K562 (cell line): ENCODE results near the gene PDE8B. TPM values are rescaled to one million over a fixed set of nuclear protein-coding genes. Genes with fewer than 3 reads are reported as not detected.
A peak's percentile ranks its signal among the peaks of the same experiment; 100 is the strongest.

Experiments
- ATAC-seq: fragments of 200-7000 bp; cut with Tn5 transposase; 3 replicates; pipeline ENCODE4 v1.9.1; 2020; ENCODE audit warnings: moderate library complexity
- BruUV-seq: library from RNA; stranded (reverse); fragments of 400-500 nt; replicated peaks from 2 replicates; lab custom pipeline; 2021; lab: Mats Ljungman, UMichigan
- CTCF ChIA-PET: fragments of 300-600 bp; formaldehyde crosslinking; extraction: SDS; loops from one replicate; lab custom pipeline; 2021; ENCODE audit warnings: low intra/inter-chr PET ratio; lab: Yijun Ruan, JAX
- POLR2A ChIA-PET: fragments of 300-600, 350-650 bp; sonication (Branson Sonifier 250); formaldehyde crosslinking; extraction: SDS; loops from one replicate; lab custom pipeline; 2021; ENCODE audit warnings: antibody characterized with exemption, inconsistent platforms; lab: Yijun Ruan, JAX
- DNase-seq, 4 experiments: peaks; one replicate each; pipeline versions ENCODE4 v3.0.0 to v3.0.0-alpha.2; 2011 to 2018; ENCODE audit warnings: low spot score in 3 of 4, mixed read lengths in 3 of 4; ENCODE audit errors: extremely low read depth in 1 of 4
- FAIRE-seq: peaks from 2 replicates; lab custom pipeline; 2011; peaks lifted over from hg19 to GRCh38; lab: Jason Lieb, UNC
- H2AFZ ChIP-seq: 2 replicates; pipeline ENCODE4 v1.6.0; 2011; ENCODE audit warnings: low read depth, low read length, control low read depth, inconsistent platforms
- H3K27ac ChIP-seq: fragments of 200-600 bp; 3 replicates; pipeline ENCODE4 v1.8.0; 2011; ENCODE audit warnings: low read depth, mild to moderate bottlenecking, control low read depth, inconsistent platforms, low read length, moderate library complexity, mixed read lengths; ENCODE audit errors: extremely low read depth
- H3K27me3 ChIP-seq, 2 experiments: fragments of 300-600 bp in 1 of 2; 2 replicates in 1 of 2; 3 replicates in 1 of 2; pipeline versions ENCODE4 v1.6.0 to v1.8.0; 2011; ENCODE audit warnings: inconsistent platforms in 2 of 2, low read length in 2 of 2, mild to moderate bottlenecking in 1 of 2, mixed read lengths in 1 of 2, moderate library complexity in 1 of 2; ENCODE audit not compliant: control insufficient read depth in 2 of 2, insufficient read depth in 2 of 2
- H3K36me3 ChIP-seq: fragments of 300-600 bp; 3 replicates; pipeline ENCODE4 v1.8.0; 2011; ENCODE audit warnings: mild to moderate bottlenecking, low read length, inconsistent platforms; ENCODE audit not compliant: control insufficient read depth, insufficient read depth
- H3K4me1 ChIP-seq, 2 experiments: fragments of 200-600 bp in 1 of 2; replicated peaks in 1 of 2; 2 replicates in 1 of 2; 3 replicates in 1 of 2; pipeline versions ENCODE4 v1.5.1 to v1.8.0; 2011; ENCODE audit warnings: inconsistent platforms in 2 of 2, low read length in 2 of 2, mild to moderate bottlenecking in 1 of 2, mixed read lengths in 1 of 2, moderate library complexity in 1 of 2; ENCODE audit not compliant: control insufficient read depth in 2 of 2, insufficient read depth in 2 of 2
- H3K4me2 ChIP-seq: 2 replicates; pipeline ENCODE4 v1.6.1; 2011; ENCODE audit warnings: low read length, control low read depth, inconsistent platforms, mixed read lengths; ENCODE audit not compliant: insufficient read depth
- H3K4me3 ChIP-seq: fragments of 200-600 bp; sonication (generic), shearing (Covaris generic); 2 replicates; pipeline ENCODE4 v1.5.1; 2016; ENCODE audit warnings: control low read depth, inconsistent platforms
- H3K79me2 ChIP-seq: fragments of 200-600 bp; 3 replicates; pipeline ENCODE4 v1.8.0; 2011; ENCODE audit warnings: low read length, inconsistent platforms; ENCODE audit not compliant: control insufficient read depth, insufficient read depth
- H3K9ac ChIP-seq, 2 experiments: 2 replicates each; pipeline versions ENCODE4 v1.6.0 to v1.6.1; 2011; ENCODE audit warnings: low read depth in 2 of 2, low read length in 2 of 2, control low read depth in 1 of 2, inconsistent platforms in 1 of 2, mild to moderate bottlenecking in 1 of 2, mixed read lengths in 1 of 2; ENCODE audit not compliant: insufficient read depth in 1 of 2
- H3K9me1 ChIP-seq: one replicate; pipeline ENCODE4 v1.6.0; 2011; ENCODE audit warnings: inconsistent platforms, mild to moderate bottlenecking, low read length, moderate library complexity; ENCODE audit not compliant: control insufficient read depth, insufficient read depth
- H3K9me3 ChIP-seq: replicated peaks from 2 replicates; pipeline ENCODE4 v1.5.1; 2011; ENCODE audit warnings: low read depth, low read length, inconsistent platforms; ENCODE audit not compliant: control insufficient read depth, insufficient read depth
- H4K20me1 ChIP-seq: replicated peaks from 2 replicates; pipeline ENCODE4 v1.6.1; 2011; ENCODE audit warnings: low read length, inconsistent platforms, mixed read lengths; ENCODE audit not compliant: control insufficient read depth, insufficient read depth
- CHD2 ChIP-seq: IDR thresholded peaks from 2 replicates; pipeline ENCODE4 v1.6.1; 2011; ENCODE audit warnings: low read depth, low read length
- CTBP1 ChIP-seq: fragments of 450-650 bp; IDR thresholded peaks from 2 replicates; pipeline ENCODE4 v1.6.1; 2016; ENCODE audit warnings: borderline replicate concordance
- DPF2 ChIP-seq: fragments of 450-650 bp; IDR thresholded peaks from 2 replicates; pipeline ENCODE4 v1.6.1; 2016
- EWSR1 ChIP-seq: fragments of 450-650 bp; IDR thresholded peaks from 2 replicates; pipeline ENCODE4 v1.6.1; 2018; ENCODE audit warnings: borderline replicate concordance, mild to moderate bottlenecking, low read depth, moderate library complexity; ENCODE audit not compliant: partially characterized antibody
- GABPA ChIP-seq: fragments of 200-800 bp; sonication (Bioruptor generic); conservative IDR thresholded peaks from 2 replicates; pipeline ENCODE4 v1.6.1; 2016; ENCODE audit warnings: low read depth, missing genetic modification characterization, missing compliant biosample characterization
- NFATC3 ChIP-seq: fragments of 450-650 bp; IDR thresholded peaks from 2 replicates; pipeline ENCODE4 v1.6.1; 2017; ENCODE audit warnings: mild to moderate bottlenecking
- NFE2L1 ChIP-seq: fragments of 450-650 bp; IDR thresholded peaks from 2 replicates; pipeline ENCODE4 v1.6.1; 2016; ENCODE audit warnings: missing genetic modification characterization, low read depth, mild to moderate bottlenecking, missing compliant biosample characterization, moderate library complexity, borderline replicate concordance
- RFX1 ChIP-seq: fragments of 450-650 bp; IDR thresholded peaks from 2 replicates; pipeline ENCODE4 v1.6.1; 2016; ENCODE audit warnings: mild to moderate bottlenecking, moderate library complexity
- STAT6 ChIP-seq: sonication (generic); formaldehyde crosslinking; IDR thresholded peaks from 2 replicates; pipeline ENCODE4 v1.8.1; 2023; ENCODE audit warnings: mild to moderate bottlenecking, missing genetic modification reagents
- ZFX ChIP-seq: sonication (generic); formaldehyde crosslinking; IDR thresholded peaks from 2 replicates; pipeline ENCODE4 v1.8.0; 2022; ENCODE audit warnings: mild to moderate bottlenecking, missing genetic modification reagents, moderate library complexity
- ZNF253 ChIP-seq: fragments of 250-450 bp; sonication (Bioruptor Pico); conservative IDR thresholded peaks from 2 replicates; pipeline ENCODE4 v1.6.1; 2021; ENCODE audit warnings: mild to moderate bottlenecking
- WGBS: fragments of 100-300 bp; shearing (Covaris generic); methylation state at CpG from one replicate; pipeline ENCODE4 v1.1.6; 2016; ENCODE audit warnings: low coverage, mixed read lengths; ENCODE audit not compliant: insufficient coverage; ENCODE audit errors: missing lambda C conversion rate; 5-methylcytosine and 5-hydroxymethylcytosine counted together
- in situ Hi-C: fragments of 300-500 bp; cut with MboI; formaldehyde crosslinking; loops from 4 replicates; pipeline ENCODE4 v1.15.0; 2018; ENCODE audit warnings: inconsistent platforms, mixed read lengths
- intact Hi-C: fragments of 100-400 bp; cut with micrococcal nuclease; formaldehyde crosslinking; loops from 2 replicates; pipeline ENCODE4 v1.14.2; 2022
- polyA plus RNA-seq, 8 experiments: library from polyadenylated mRNA; depleted of rRNA in 4 of 8; stranded (reverse) in 5 of 8; unstranded in 3 of 8; fragments of >200 nt; fragmentation: Nextera tagmentation in 2 of 8; fragmentation: Illumina TruSeq in 1 of 8; extraction: Ambion mirVana in 2 of 8; extraction: Trizol in 1 of 8; gene quantifications; 2 replicates each; pipeline versions ENCODE4 v1.2.1 to v1.2.3, GENCODE V29; 2011 to 2014; ENCODE audit warnings: inconsistent platforms in 1 of 8, missing spikeins in 1 of 8
- total RNA-seq, 7 experiments: library from RNA; depleted of rRNA in 6 of 7; stranded (reverse); fragments of >200 nt in 6 of 7; fragmentation: Illumina TruSeq in 2 of 7; extraction: Trizol in 2 of 7; gene quantifications; 2 replicates each; pipeline versions ENCODE4 v1.2.1 to v1.2.3, GENCODE V29; 2011 to 2021; ENCODE audit warnings: low replicate concordance in 1 of 7

Gene PDE8B
- total and polyA plus RNA-seq, 9 of the 15 experiments (the other 6 are each of a cell fraction or from before 2014, with no cell fraction given), result 0.15 to 0.28 TPM; not detected in 7

GRCh38 chr5:77409870-77410621 lies 199.6 kb downstream of the PDE8B start:
- Histone ChIP-seq H3K9me3 (no peaks in the 10 kb centered on the region), H2AFZ (no peak overlapping the region), H3K9me1 (no peaks in the 10 kb centered on the region), H3K9ac (no peak overlapping the region), H3K4me2 (no peak overlapping the region), H3K79me2 (no peaks in the 10 kb centered on the region), H3K36me3 (no peaks in the 10 kb centered on the region), H3K4me3 (no peak overlapping the region), H3K4me1 (no peaks in the 10 kb centered on the region), H3K27ac (no peak overlapping the region), H3K27me3 (peaks cover 40 to 55% of the 10 kb centered on the region in 2 experiments), H4K20me1 (no peaks in the 10 kb centered on the region)
- intact Hi-C loops (no loop called here), in situ Hi-C loops (no loop called here)
- DNase-seq (no peak), ATAC-seq (no peak), FAIRE-seq (no peak)
- BruUV-seq, result no TSS peak
- ChIA-PET POLR2A (interaction anchor here (0.6 to 1.0 kb wide), 2 partner anchors 82 to 574 kb away, joined by 3 to 6 read pairs; no protein-coding TSS in a partner anchor), CTCF (no interaction called here)
- WGBS, result 1% methylated on average over 10 of the region's 10 CpGs
- TF ChIP-seq CHD2, result no peak
- TF ChIP-seq RFX1, result peak; percentile 77

- in situ Hi-C loops (no loop called here), intact Hi-C loops (no loop called here)
- Histone ChIP-seq H3K4me3 (no peak overlapping the region), H3K36me3 (no peaks in the 10 kb centered on the region), H4K20me1 (no peaks in the 10 kb centered on the region), H3K4me1 (no peaks in the 10 kb centered on the region), H3K9me1 (no peaks in the 10 kb centered on the region), H3K79me2 (no peaks in the 10 kb centered on the region), H3K27ac (no peak overlapping the region), H3K4me2 (no peak overlapping the region), H3K9me3 (no peaks in the 10 kb centered on the region), H3K27me3 (peaks cover 21 to 40% of the 10 kb centered on the region in 2 experiments), H3K9ac (no peak overlapping the region), H2AFZ (no peak overlapping the region)
- no TSS peak for BruUV-seq
- ChIA-PET POLR2A (no interaction called here), CTCF (no interaction called here)
- FAIRE-seq (no peak), ATAC-seq (no peak), DNase-seq (no peak)
- WGBS, result 0% methylated on average over 7 of the region's 7 CpGs
- TF ChIP-seq NFATC3 (no peak), ZFX (CRISPR knock-in tag) (no peak), GABPA (tag) (no peak), ZNF253 (no peak), NFE2L1 (no peak), CTBP1 (no peak), STAT6 (CRISPR knock-in tag) (no peak), EWSR1 (no peak), DPF2 (no peak)
Measured at GRCh38 chr5:77413049-77413448, 202.6 kb downstream of the PDE8B start.
